HEK293T (cell line): ENCODE results near the gene MTO1.
"Not testable (repeated sequence)": the region's sequence is repeated elsewhere in the genome, so short reads cannot be mapped to it uniquely, and the experiment has no call there.

Experiments used
- CTCF ChIA-PET: fragments of 350-600 bp; formaldehyde crosslinking; extraction: SDS; loops from one replicate; lab custom pipeline; 2021; ENCODE audit warnings: antibody characterized with exemption, inconsistent platforms; lab: Yijun Ruan, JAX
- POLR2A ChIA-PET: fragments of 350-600 bp; formaldehyde crosslinking; extraction: SDS; loops from one replicate; lab custom pipeline; 2020; ENCODE audit warnings: antibody characterized with exemption, inconsistent platforms; lab: Yijun Ruan, JAX
- DNase-seq: peaks from one replicate; pipeline ENCODE4 v3.0.0; 2012; ENCODE audit warnings: mixed read lengths; ENCODE audit errors: extremely low spot score
- ARNT ChIP-seq: fragments of 450-650 bp; IDR thresholded peaks from 2 replicates; pipeline ENCODE4 v1.6.1; 2017; ENCODE audit warnings: mild to moderate bottlenecking
- BHLHE40 ChIP-seq: fragments of 450-650 bp; IDR thresholded peaks from 2 replicates; pipeline ENCODE4 v1.6.1; 2016; ENCODE audit warnings: mild to moderate bottlenecking, moderate library complexity, borderline replicate concordance
- ELF4 ChIP-seq: fragments of 450-650 bp; IDR thresholded peaks from 2 replicates; pipeline ENCODE4 v1.6.1; 2017; ENCODE audit warnings: antibody characterized with exemption
- FOXA1 ChIP-seq: fragments of 450-650 bp; IDR thresholded peaks from 2 replicates; pipeline ENCODE4 v1.6.1; 2016; ENCODE audit warnings: mild to moderate bottlenecking
- FOXK2 ChIP-seq: fragments of 450-650 bp; IDR thresholded peaks from 2 replicates; pipeline ENCODE4 v1.6.1; 2016; ENCODE audit warnings: mild to moderate bottlenecking
- FOXM1 ChIP-seq: fragments of 450-650 bp; IDR thresholded peaks from 2 replicates; pipeline ENCODE4 v1.6.1; 2017; ENCODE audit warnings: mild to moderate bottlenecking, borderline replicate concordance
- HDGF ChIP-seq: fragments of 450-650 bp; IDR thresholded peaks from 2 replicates; pipeline ENCODE4 v1.6.1; 2017; ENCODE audit warnings: antibody characterized with exemption, borderline replicate concordance
- L3MBTL2 ChIP-seq: fragments of 450-650 bp; conservative IDR thresholded peaks from 2 replicates; pipeline ENCODE4 v1.6.1; 2016; ENCODE audit warnings: mild to moderate bottlenecking
- LEF1 ChIP-seq: fragments of 450-650 bp; IDR thresholded peaks from 2 replicates; pipeline ENCODE4 v1.6.1; 2017; ENCODE audit warnings: mild to moderate bottlenecking, borderline replicate concordance
- NFRKB ChIP-seq: fragments of 450-650 bp; IDR thresholded peaks from 2 replicates; pipeline ENCODE4 v1.6.1; 2016; ENCODE audit warnings: mild to moderate bottlenecking, moderate library complexity
- PKNOX1 ChIP-seq: fragments of 450-650 bp; IDR thresholded peaks from 2 replicates; pipeline ENCODE4 v1.6.1; 2016
- SP1 ChIP-seq: fragments of 450-650 bp; IDR thresholded peaks from 2 replicates; pipeline ENCODE4 v1.6.1; 2017
- SUZ12 ChIP-seq: fragments of 450-650 bp; IDR thresholded peaks from 2 replicates; pipeline ENCODE4 v1.6.1; 2016; ENCODE audit warnings: mild to moderate bottlenecking
- TARDBP ChIP-seq: fragments of 450-650 bp; IDR thresholded peaks from 2 replicates; pipeline ENCODE4 v1.6.1; 2016
- ZNF384 ChIP-seq: fragments of 450-650 bp; IDR thresholded peaks from 2 replicates; pipeline ENCODE4 v1.6.1; 2016

The MTO1 gene

GRCh38 chr6:73534628-73535027 is 73.1 kb downstream of the MTO1 start:
- DNase-seq, result no peak
- CTCF ChIA-PET, result no interaction called here
- POLR2A ChIA-PET, result no interaction called here
- no peak for TF ChIP-seq BHLHE40

GRCh38 chr6:73537677-73538076 is 76.1 kb downstream of the MTO1 start:
- DNase-seq, result no peak
- POLR2A ChIA-PET, result interaction anchor here (0.9 to 2.7 kb wide), 3 partner anchors 11 to 76 kb away, joined by 3 to 17 read pairs (median 3); partner anchors contain the start of genes EEF1A1 and MTO1
- CTCF ChIA-PET, result interaction anchor here (0.7 kb wide), 1 partner anchor 11 kb away, joined by 4 read pairs; no protein-coding TSS in a partner anchor
- TF ChIP-seq FOXA1 (no peak), ARNT (no peak), HDGF (no peak), LEF1 (no peak), ELF4 (no peak), L3MBTL2 (no peak), ZNF384 (no peak), FOXK2 (no peak), NFRKB (no peak), SP1 (no peak), SUZ12 (no peak), PKNOX1 (no peak), FOXM1 (no peak)

- CTCF ChIA-PET, result interaction anchor here (0.7 kb wide), 1 partner anchor 10 kb away, joined by 4 read pairs; no protein-coding TSS in a partner anchor
- TF ChIP-seq FOXK2 (no peak), SP1 (no peak), L3MBTL2 (no peak), ARNT (no peak), ZNF384 (no peak), TARDBP (no peak), LEF1 (no peak)
- DNase-seq, result no peak
- POLR2A ChIA-PET, result interaction anchor here (0.9 to 2.7 kb wide), 3 partner anchors 10 to 77 kb away, joined by 3 to 17 read pairs (median 3); partner anchors contain the start of genes EEF1A1 and MTO1
Measured at GRCh38 chr6:73538116-73538779, 76.7 kb downstream of the MTO1 start.

GRCh38 chr6:73542481-73542880 is 80.9 kb downstream of the MTO1 start:
- POLR2A ChIA-PET, result interaction anchor here (1.0 to 1.6 kb wide), 3 partner anchors 20 to 22 kb away, joined by 3 to 4 read pairs (median 3); partner anchors contain the start of gene EEF1A1
- DNase-seq, result not testable (repeated sequence)
- CTCF ChIA-PET, result interaction anchor here (0.8 to 1.0 kb wide), 2 partner anchors 14 to 18 kb away, joined by 3 to 4 read pairs; no protein-coding TSS in a partner anchor

- no peak for DNase-seq
- POLR2A ChIA-PET, result interaction anchor here (1.0 to 1.6 kb wide), 3 partner anchors 21 to 23 kb away, joined by 3 to 4 read pairs (median 3); partner anchors contain the start of gene EEF1A1
- CTCF ChIA-PET, result interaction anchor here (1.0 kb wide), 2 partner anchors 14 to 15 kb away, joined by 3 read pairs; no protein-coding TSS in a partner anchor
- TF ChIP-seq ZNF384 (no peak), LEF1 (no peak), L3MBTL2 (no peak), TARDBP (no peak), FOXK2 (no peak), FOXA1 (no peak), FOXM1 (no peak), PKNOX1 (no peak), HDGF (no peak), ELF4 (no peak), ARNT (no peak), BHLHE40 (no peak)
Measured at GRCh38 chr6:73542891-73543290, 81.4 kb downstream of the MTO1 start.

- no peak for DNase-seq
- ChIA-PET CTCF (interaction anchor here (0.6 to 1.0 kb wide), 2 partner anchors 12 to 774 kb away, joined by 4 read pairs; no protein-coding TSS in a partner anchor), POLR2A (interaction anchor here (0.8 to 4.5 kb wide), 2 partner anchors 26 to 38 kb away, joined by 3 to 35 read pairs; partner anchors contain the start of gene EEF1A1)
- TF ChIP-seq FOXM1 (no peak), NFRKB (no peak), PKNOX1 (no peak)
Measured at GRCh38 chr6:73547036-73547435, 85.5 kb downstream of the MTO1 start.
